Suppressor macrophage treated with lipopolysaccharide for 4 hours (primary cell): Measurements from ENCODE around the gene RXRB.

Experiments used
- DNase-seq: peaks from one replicate; pipeline ENCODE4 v3.0.0-alpha.2; 2020

RXRB gene

GRCh38 chr6:33174784-33175183, 25.7 kb downstream of the RXRB start:
- DNase-seq = no peak

- DNase-seq = no peak
Observed at GRCh38 chr6:33173535-33174180, 26.8 kb downstream of the RXRB start.

- DNase-seq = peak; percentile 45
Observed at GRCh38 chr6:33172688-33173534, 27.6 kb downstream of the RXRB start.

DNA sequence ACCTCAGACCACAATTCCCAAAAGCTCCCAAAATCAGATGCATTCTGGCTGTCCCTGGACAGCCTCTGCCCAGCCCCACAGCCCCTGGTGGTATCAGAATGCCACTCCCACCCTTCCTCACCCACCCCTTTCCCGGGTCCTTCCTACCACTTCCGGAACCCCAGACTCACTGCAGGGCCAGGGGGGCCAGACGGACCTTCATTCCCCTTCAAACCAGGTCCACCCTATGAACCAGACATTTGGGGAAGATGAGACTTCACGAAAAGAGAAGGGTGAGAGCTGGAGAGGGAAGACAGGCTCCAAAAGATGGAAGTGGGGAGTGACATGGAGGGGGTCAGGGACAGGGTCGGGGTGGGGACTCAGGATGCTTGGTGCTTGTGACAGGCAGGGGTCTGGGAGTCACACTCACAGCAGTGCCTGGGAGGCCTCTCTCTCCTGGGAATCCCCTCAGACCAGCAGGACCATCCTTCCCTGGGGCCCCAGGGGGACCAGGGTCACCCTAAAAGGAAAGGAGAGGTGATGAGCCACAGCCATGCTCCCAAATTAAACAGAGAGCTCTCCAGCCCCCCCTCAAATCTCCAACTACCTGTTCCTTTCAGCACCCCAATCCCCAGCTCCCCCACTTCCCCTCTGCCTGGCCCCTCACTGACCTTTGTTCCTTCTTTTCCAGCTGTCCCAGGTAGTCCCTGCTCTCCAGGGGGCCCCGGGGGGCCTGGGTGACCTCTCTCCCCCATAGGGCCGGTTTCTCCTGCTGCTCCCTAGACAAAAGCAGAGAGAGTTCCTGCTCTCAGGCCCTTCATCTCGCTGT, 28.4 kb downstream of the RXRB start:
- no peak for DNase-seq

- no peak for DNase-seq
Observed at GRCh38 chr6:33171016-33171879, 29.2 kb downstream of the RXRB start.

DNA sequence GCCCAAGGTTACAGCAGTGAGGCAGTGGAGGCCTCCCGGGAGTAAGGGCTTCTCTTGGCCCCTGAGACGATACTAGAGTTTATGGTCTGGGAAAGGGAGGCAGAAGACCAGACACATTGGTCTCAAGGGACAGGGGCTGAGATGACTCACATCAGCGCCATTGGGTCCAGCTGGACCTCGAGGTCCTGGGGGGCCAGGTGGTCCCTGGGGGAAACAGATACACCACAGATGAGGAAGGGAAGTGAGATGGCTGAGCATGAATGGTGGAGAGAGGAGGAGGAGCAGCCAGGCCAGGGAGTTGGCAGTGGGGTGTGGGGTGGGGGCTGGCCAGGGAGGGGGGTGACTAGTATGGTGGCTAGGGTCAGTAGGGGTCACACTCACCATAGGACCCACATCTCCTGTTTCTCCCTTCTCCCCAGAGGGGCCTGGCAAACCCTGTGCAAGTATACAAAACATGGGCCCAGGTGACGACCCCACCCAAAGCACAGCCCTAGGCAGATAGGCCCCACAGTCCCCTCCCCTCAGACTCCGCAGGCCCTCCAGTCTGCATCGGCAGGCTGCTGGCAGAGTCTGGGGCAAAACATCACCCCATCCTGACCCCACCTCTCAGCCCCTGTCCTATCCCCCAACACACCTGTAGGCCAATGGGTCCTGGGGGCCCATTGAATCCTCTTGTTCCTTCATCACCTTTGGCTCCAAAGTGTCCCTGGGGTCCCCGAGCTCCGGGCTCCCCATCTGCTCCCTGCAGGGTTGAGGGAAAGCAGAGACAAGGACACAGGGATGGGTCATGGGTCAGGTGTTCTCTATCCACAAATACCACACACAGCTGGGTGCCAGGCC, 30.1 kb downstream of the RXRB start:
- DNase-seq = no peak

DNA sequence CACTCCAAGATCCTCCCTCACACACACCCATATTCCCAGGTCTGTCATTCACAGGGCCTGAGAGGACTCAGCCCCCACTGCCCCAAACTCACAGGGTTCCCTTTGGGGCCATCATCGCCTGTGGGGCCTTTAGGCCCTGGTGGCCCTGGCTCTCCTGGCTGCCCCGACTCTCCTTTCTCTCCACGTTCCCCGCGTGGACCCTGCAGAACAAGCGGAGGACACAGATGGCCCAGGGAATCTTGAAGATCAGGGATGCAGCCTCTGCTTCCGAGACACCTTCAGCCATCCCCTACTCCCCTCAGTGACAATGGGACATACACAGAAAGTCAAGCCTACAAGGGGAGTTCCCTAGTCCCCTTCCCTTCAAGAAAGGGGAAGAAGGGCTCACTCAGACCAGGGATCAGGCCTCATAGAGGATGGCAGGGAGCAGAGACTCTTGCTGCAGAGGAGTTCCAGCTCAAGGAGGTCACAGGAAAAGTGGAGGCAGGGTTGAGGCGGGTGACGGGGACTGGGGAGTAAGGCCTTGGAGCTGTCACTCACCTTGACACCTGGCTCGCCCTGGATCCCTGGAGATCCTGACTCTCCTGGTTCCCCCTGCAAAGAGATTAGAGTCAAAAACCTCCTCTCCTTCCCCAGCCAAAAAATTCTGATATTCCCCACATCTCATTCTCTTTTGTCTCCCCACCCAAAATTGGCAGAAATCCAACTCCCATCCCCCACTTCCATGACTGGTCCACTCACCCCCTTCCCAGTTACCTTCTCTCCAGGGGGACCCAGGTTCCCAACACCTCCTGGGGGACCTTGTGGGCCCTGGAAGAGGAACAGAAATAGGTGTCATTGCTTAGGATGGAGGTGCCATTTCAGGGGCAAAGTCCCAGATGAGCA, 30.9 kb downstream of the RXRB start:
- peak; percentile 19 for DNase-seq

DNA sequence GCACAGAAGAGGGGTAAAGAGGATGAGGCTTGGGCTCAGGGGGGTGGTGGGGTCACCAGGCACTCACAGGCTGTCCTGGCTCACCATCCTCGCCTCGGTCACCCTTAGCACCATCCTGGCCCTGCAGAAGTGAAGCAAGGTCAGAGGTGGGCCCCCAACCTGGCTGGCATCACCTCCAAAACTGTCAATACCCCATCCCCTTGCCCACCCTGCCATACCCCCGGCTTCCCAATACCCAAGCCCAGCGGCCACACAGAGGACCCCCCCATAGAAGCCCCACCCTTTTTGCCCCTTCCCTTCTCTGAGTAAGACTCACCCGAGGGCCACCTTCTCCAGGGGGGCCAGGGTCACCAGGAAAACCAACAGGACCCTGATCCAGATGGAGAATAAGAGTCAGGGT, 31.8 kb downstream of the RXRB start:
- DNase-seq = no peak

GRCh38 chr6:33168284-33168601, 32.2 kb downstream of the RXRB start:
- no peak for DNase-seq

DNA sequence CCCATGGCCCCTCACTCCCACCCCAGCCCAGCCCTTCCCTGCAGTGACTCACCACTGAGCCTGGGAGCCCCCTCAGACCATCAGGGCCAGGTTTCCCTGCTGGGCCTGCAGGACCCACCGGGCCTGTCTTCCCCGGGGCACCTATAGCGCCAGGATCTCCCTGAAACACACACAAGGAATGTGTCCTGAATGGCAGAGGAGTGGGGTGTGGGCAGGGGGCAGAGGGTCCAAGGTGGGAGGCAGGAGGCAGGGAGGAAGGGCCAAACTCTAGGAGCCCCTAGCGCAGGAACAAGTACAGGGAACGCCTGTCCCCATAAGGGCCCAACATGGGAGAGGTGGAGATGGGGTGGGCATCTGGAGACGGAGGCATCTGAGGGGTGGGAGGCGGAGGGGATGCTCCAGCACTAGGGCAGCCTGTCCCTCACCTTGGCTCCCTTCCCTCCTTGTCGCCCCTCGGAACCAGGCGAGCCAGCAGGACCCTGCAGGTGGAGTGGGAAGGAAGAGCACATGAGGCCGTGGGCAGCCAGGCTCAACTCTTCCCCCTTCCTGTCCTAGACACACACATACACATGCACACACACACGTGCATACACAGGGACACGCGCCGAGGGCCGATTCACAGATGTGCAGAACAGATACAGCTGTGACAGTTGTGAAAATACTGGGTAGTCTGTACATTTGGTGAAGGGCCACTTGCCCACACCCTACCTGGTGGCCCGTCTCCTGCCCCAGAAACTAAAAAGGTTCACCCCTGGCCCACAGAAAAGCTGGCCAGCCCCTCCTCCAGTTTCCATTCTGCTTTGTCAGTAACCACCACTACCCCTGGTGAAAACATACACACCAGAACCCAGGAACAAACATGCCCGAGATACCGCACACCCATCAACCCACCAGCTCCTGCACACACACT, 32.8 kb downstream of the RXRB start:
- no peak for DNase-seq

GRCh38 chr6:33166811-33167210, 33.7 kb downstream of the RXRB start:
- DNase-seq = no peak

DNA sequence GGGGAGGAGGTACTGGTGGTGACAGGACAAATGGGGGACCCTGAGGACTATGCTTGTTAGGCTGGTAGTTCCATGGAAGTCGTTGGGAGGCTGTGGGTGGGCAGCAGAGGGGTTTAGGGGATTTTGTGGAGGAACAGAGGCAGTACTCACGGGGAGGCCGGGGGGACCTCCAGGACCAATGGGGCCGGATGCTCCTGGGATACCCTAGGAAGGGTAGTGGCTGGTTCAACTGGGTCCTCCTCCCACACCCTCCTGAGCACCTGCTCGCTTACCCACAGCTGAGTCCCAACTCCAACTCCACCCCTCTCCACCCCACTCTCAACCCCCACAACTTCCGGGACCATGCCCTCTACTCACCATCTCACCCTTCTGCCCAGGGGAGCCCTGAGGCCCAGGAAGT, 34.1 kb downstream of the RXRB start:
- no peak for DNase-seq

DNA sequence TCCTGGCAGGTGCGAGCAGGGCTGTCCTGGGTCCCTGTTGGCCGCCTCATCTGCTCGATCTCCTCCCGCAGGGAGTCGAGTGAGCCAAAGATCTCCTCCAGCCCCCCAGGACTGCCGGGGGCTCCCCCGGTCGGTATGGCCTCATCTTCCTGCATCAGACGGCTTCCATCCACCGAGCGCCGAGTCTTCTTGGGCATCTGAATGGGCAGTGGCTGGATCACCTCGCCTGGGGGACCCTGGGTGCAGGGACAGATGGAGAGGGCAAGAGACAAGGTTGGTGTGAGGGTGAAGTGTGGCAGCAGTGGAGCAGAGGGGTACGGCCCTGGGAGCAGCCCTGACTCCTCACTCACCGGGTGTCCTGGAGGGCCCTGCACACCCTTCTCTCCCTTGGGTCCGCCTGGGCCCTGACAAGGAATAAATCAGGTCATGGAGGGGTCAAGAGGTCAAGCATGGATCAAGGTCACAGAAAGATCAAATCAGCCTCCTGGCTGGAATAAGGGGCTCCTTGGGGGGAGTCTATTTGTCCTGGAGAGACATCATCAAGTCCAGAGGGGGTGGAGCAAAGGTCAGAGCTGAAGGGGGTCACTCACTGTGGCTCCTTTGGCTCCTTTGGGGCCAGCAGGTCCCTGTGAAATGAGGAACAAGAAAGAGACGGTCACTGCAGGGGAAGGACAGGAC, 34.7 kb downstream of the RXRB start:
- DNase-seq = no peak

- DNase-seq = no peak
Observed at GRCh38 chr6:33164665-33165373, 35.6 kb downstream of the RXRB start.

- no peak for DNase-seq
Observed at GRCh38 chr6:33164176-33164575, 36.3 kb downstream of the RXRB start.

DNA sequence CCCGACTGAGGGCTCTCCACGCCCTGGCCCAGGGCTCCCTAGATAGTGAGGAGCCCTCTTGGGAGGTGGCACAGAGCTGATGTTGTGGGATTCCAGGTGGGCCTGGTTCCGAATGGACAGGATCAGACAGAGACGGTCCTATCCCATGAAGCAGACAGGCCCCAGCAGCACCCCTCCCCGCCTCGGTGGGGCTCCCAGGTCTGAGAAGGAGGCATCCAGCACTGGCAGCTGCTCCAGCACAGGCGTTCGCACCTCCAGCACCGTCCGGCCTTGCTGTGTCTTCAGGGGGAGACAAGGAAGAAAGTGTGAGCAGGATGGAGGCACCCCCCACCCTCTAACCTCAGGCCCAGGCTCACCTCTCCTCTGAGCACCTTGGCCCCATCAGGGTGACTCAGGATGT, 36.9 kb downstream of the RXRB start:
- no peak for DNase-seq

DNA sequence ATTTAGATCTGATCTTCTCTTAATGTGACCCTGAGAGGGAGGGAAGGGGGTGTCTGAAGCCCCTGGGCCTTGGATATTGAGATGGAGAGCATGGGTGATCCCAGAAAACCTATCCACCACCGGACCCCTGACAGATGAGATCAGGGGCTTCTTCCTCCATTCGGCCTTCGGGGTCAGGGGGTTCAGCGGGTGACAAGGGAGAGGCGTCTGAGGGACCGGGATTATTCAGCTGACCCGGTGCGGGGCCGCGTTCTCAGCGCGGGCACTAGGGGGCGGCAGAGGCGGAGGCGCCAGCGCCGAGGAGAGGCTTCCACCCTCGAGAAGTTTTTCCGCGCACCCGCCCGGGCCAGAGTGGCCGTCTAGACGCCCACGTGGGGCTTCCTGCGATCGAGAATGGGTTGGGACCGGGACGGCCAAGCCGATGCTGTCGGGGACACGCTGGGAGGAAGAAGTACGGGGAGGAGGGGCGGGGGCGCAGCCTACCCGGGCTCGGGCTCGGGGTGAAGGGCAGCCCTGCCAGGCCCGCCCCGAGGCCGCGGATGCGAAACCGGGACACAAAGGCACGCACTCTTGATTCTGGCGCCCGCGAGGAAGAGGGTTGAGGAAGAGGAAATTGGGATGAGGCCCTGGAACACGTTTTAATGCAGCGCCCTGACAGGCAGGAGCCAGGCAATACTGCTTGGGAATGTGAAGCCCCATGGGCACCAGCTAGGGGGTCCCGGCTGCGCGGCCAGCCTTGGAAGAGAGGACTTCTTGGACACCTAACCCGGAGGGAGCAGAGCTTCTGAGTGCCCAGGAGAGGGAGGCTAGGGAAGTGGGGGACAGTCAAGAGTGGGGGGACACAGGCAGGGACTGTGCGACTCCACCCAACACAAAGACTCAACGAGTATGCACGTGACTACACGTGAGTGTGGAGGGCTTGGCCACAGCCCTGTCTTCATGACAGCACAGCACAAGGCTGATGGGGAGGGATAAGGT, 38.8 kb downstream of the RXRB start:
- DNase-seq = peak; percentile 87
